PC-9 (cell line): ENCODE results near the gene PURA. TPM values are rescaled to one million over a fixed set of nuclear protein-coding genes. Genes with fewer than 3 reads are reported as not detected.

Experiments used
- BruUV-seq: library from RNA; stranded (reverse); fragments of 400-500 nt; replicated peaks from 2 replicates; lab custom pipeline; 2021; lab: Mats Ljungman, UMichigan
- CTCF ChIA-PET: fragments of 300-600 bp; sonication (Branson Sonifier 250); formaldehyde crosslinking; loops from one replicate; lab custom pipeline; 2022; ENCODE audit warnings: antibody characterized with exemption; lab: Charles Lee
- POLR2A ChIA-PET: fragments of 300-600 bp; sonication (Branson Sonifier 250); formaldehyde crosslinking; loops from one replicate; lab custom pipeline; 2022; ENCODE audit warnings: antibody characterized with exemption; ENCODE audit not compliant: unreplicated experiment; lab: Charles Lee
- DNase-seq, 2 experiments: peaks; one replicate each; pipeline versions ENCODE4 v3.0.0 to v3.0.0-alpha.2; 2015 to 2022; ENCODE audit warnings: mixed read lengths in 1 of 2
- H2AFZ ChIP-seq: fragments of 200-600 bp; sonication (generic); 2 replicates; pipeline ENCODE4 v1.8.1; 2017; ENCODE audit warnings: antibody characterized with exemption
- H3F3A ChIP-seq: fragments of 200-600 bp; sonication (generic); 2 replicates; pipeline ENCODE4 v1.8.1; 2017; ENCODE audit warnings: antibody characterized with exemption, mild to moderate bottlenecking, low read depth; ENCODE audit not compliant: insufficient read depth
- H3K27ac ChIP-seq: fragments of 200-600 bp; sonication (generic); 2 replicates; pipeline ENCODE4 v1.6.1; 2016; ENCODE audit warnings: mixed run types
- H3K27me3 ChIP-seq: fragments of 200-600 bp; sonication (generic); 2 replicates; pipeline ENCODE4 v1.6.1; 2016; ENCODE audit warnings: low read depth, mixed run types; ENCODE audit not compliant: insufficient read depth
- H3K36me3 ChIP-seq: fragments of 200-600 bp; sonication (generic); 2 replicates; pipeline ENCODE4 v1.6.1; 2016; ENCODE audit warnings: low read depth, mixed run types
- H3K4me1 ChIP-seq: fragments of 200-600 bp; sonication (generic); replicated peaks from 2 replicates; pipeline ENCODE4 v1.6.1; 2016; ENCODE audit warnings: mixed run types; ENCODE audit not compliant: insufficient read depth
- H3K4me2 ChIP-seq: fragments of 200-600 bp; sonication (generic); 2 replicates; pipeline ENCODE4 v1.6.1; 2017; ENCODE audit warnings: mixed run types
- H3K4me3 ChIP-seq: fragments of 200-600 bp; sonication (generic); 2 replicates; pipeline ENCODE4 v1.6.1; 2016; ENCODE audit warnings: mixed run types
- H3K79me2 ChIP-seq: fragments of 200-600 bp; sonication (generic); 2 replicates; pipeline ENCODE4 v1.6.1; 2017; ENCODE audit warnings: low read depth, mixed run types
- H3K9me2 ChIP-seq: fragments of 200-600 bp; sonication (generic); 2 replicates; pipeline ENCODE4 v1.8.1; 2017; ENCODE audit warnings: mild to moderate bottlenecking; ENCODE audit not compliant: insufficient read depth
- H3K9me3 ChIP-seq: fragments of 200-600 bp; sonication (generic); 2 replicates; pipeline ENCODE4 v1.8.1; 2016; ENCODE audit warnings: low read depth; ENCODE audit not compliant: insufficient read depth
- H4K20me1 ChIP-seq: fragments of 200-600 bp; sonication (generic); 2 replicates; pipeline ENCODE4 v1.8.1; 2017; ENCODE audit not compliant: insufficient read depth
- EZH2 ChIP-seq: fragments of 200-600 bp; sonication (generic); IDR thresholded peaks from 2 replicates; pipeline ENCODE4 v1.8.0; 2017; ENCODE audit warnings: antibody characterized with exemption, low read depth
- intact Hi-C: fragments of 100-400 bp; cut with micrococcal nuclease; formaldehyde crosslinking; loops from one replicate; pipeline ENCODE4 v1.10.0; 2022; ENCODE audit not compliant: unreplicated experiment
- total RNA-seq: library from RNA; stranded (reverse); gene quantifications from 2 replicates; pipeline ENCODE4 v1.2.3, GENCODE V29; 2021
- TF ChIP-seq, protein P1 (sequence below): fragments of 200-600 bp; sonication (generic); conservative IDR thresholded peaks from 2 replicates; pipeline ENCODE4 v1.6.1; 2017; ENCODE audit warnings: mixed run types, antibody characterized with exemption, mild to moderate bottlenecking, moderate library complexity

Gene PURA
- total RNA-seq, 1 experiment from 2014 or later: 13.6 TPM

DNA sequence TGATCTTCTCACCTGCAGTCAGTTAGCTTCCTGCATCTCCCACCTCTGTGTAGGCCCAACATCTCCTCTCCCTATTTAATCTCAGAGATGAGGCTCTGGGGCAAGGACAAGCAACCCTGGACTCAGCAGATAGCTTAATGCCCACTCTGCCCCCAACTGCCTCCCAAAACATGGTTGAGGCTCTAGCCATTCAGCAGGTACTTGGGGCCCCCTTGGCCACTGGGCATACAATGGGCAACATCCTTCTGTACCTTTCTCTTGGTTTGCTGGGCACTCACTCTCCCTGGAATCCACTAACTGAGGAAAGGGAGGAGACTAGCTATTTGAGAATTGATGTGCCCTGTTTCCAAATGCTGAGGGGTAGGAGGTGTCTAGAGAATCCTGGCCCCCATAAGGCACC is 21.2 kb downstream of the PURA start:
- no peak overlapping the region for H2AFZ ChIP-seq
- no peaks in the 10 kb centered on the region for H3K9me3 ChIP-seq
- BruUV-seq: no TSS peak
- no peaks in the 10 kb centered on the region for H3K27me3 ChIP-seq
- H3K36me3 ChIP-seq: no peaks in the 10 kb centered on the region
- TF ChIP-seq, protein P1, sequence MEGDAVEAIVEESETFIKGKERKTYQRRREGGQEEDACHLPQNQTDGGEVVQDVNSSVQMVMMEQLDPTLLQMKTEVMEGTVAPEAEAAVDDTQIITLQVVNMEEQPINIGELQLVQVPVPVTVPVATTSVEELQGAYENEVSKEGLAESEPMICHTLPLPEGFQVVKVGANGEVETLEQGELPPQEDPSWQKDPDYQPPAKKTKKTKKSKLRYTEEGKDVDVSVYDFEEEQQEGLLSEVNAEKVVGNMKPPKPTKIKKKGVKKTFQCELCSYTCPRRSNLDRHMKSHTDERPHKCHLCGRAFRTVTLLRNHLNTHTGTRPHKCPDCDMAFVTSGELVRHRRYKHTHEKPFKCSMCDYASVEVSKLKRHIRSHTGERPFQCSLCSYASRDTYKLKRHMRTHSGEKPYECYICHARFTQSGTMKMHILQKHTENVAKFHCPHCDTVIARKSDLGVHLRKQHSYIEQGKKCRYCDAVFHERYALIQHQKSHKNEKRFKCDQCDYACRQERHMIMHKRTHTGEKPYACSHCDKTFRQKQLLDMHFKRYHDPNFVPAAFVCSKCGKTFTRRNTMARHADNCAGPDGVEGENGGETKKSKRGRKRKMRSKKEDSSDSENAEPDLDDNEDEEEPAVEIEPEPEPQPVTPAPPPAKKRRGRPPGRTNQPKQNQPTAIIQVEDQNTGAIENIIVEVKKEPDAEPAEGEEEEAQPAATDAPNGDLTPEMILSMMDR: no peak
- no peak for TF ChIP-seq EZH2
- no peaks in the 10 kb centered on the region for H4K20me1 ChIP-seq
- ChIA-PET POLR2A (no interaction called here), CTCF (no interaction called here)
- DNase-seq: no peak
- H3K9me2 ChIP-seq: no peaks in the 10 kb centered on the region
- H3F3A ChIP-seq: peaks cover 5% of the 10 kb centered on the region; the same call in 1 of the 2 replicates
- H3K4me2 ChIP-seq: no peak overlapping the region
- H3K27ac ChIP-seq: no peak overlapping the region
- H3K79me2 ChIP-seq: no peaks in the 10 kb centered on the region
- H3K4me1 ChIP-seq: peaks cover 15% of the 10 kb centered on the region
- H3K4me3 ChIP-seq: no peak overlapping the region
- intact Hi-C loops: no loop called here

DNA sequence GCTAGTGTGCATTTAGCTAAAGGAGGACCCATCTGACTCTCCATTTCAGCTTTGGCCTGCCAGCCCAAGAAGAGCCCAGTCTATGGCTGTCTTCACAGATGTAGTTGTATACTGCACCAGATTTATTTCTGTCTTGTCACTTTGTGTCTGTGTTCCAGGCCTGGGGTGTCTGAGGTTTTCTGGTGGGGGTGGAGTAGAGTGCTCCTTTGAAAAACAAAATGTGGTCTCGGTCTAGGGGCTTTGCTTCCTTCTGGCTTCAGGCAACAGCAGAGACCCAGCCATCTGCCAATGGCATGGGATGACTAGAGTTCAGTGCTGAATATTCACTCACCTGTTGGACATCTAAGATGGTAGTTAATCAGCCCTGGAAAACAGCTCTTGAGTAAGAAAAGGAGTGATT is 22.7 kb downstream of the PURA start:
- Histone ChIP-seq H3K27me3 (no peaks in the 10 kb centered on the region), H3F3A (peaks cover under 1% of the 10 kb centered on the region; the same call in 1 of the 2 replicates), H3K36me3 (no peaks in the 10 kb centered on the region), H4K20me1 (no peaks in the 10 kb centered on the region), H3K9me2 (no peaks in the 10 kb centered on the region), H3K79me2 (no peaks in the 10 kb centered on the region), H3K4me1 (peaks cover 10% of the 10 kb centered on the region), H3K27ac (no peak overlapping the region), H3K4me2 (no peak overlapping the region), H3K4me3 (no peak overlapping the region), H3K9me3 (no peaks in the 10 kb centered on the region), H2AFZ (no peak overlapping the region)
- no TSS peak for BruUV-seq
- DNase-seq: no peak
- ChIA-PET CTCF (no interaction called here), POLR2A (interaction anchor here (0.6 kb wide), 1 partner anchor 67 kb away, joined by 4 read pairs; no protein-coding TSS in a partner anchor)
- TF ChIP-seq, protein P1: no peak
- no peak for TF ChIP-seq EZH2
- intact Hi-C loops: no loop called here

DNA sequence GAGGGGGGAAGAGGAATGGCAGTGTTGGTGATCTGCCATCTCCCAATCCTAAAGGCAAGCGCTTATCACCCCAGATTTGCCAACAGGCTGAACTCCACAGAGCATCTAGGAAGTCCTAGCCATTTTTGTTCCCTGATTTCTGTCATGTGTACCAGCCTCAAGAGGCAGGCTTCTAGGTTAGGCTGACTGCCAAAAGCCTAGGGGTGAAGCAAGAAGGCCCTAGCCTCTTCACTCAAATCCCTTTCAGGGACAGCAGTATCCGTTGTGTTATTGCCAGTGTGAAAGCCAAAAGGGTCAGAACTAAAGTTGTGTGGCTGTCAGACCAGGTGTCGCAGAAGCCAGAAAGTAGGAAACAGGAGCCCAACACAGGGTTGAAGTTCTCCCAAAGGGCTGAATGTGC is 26.5 kb downstream of the PURA start:
- Histone ChIP-seq H2AFZ (no peak overlapping the region), H3K27ac (no peak overlapping the region), H4K20me1 (no peaks in the 10 kb centered on the region; the same call in 1 of the 2 replicates), H3K27me3 (no peaks in the 10 kb centered on the region), H3K36me3 (no peaks in the 10 kb centered on the region), H3F3A (no peaks in the 10 kb centered on the region; the same call in 1 of the 2 replicates), H3K9me2 (no peaks in the 10 kb centered on the region), H3K4me3 (no peak overlapping the region), H3K4me2 (no peak overlapping the region), H3K4me1 (no peaks in the 10 kb centered on the region), H3K79me2 (no peaks in the 10 kb centered on the region), H3K9me3 (no peaks in the 10 kb centered on the region)
- BruUV-seq: no TSS peak
- no peak for TF ChIP-seq EZH2
- TF ChIP-seq, protein P1: no peak
- intact Hi-C loops: no loop called here
- POLR2A ChIA-PET: no interaction called here
- no peak for DNase-seq
- CTCF ChIA-PET: no interaction called here
